Measurements from ENCODE around the gene KRTAP5-2.
A peak's percentile ranks its signal among the peaks of the same experiment; 100 is the strongest.
"Not testable (repeated sequence)": the region's sequence is repeated elsewhere in the genome, so short reads cannot be mapped to it uniquely, and the experiment has no call there.

KRTAP5-2 gene

GRCh38 chr11:1589996-1590395 lies 8.1 kb downstream of the KRTAP5-2 start:
- DNase-seq (ENCODE audit: low read depth in 2 of 2), result no peak

- DNase-seq (ENCODE audit: low read depth in 2 of 2), result not testable (repeated sequence)
Measured at GRCh38 chr11:1589191-1589963, 8.7 kb downstream of the KRTAP5-2 start.

- no peak for DNase-seq (ENCODE audit: low read depth in 2 of 2)
Measured at GRCh38 chr11:1586699-1587098, 11.4 kb downstream of the KRTAP5-2 start.

- not testable (repeated sequence) for DNase-seq (ENCODE audit: low read depth in 2 of 2)
Measured at GRCh38 chr11:1584661-1585370, 13.3 kb downstream of the KRTAP5-2 start, which contains the start of gene KRTAP5-1. Gene KRTAP5-1 (minus strand): TSS chr11:1585283. CDS start chr11:1585249, 34 bp downstream.

GRCh38 chr11:1582909-1583308 lies 15.2 kb downstream of the KRTAP5-2 start:
- DNase-seq (ENCODE audit: low read depth in 2 of 2), result not testable (repeated sequence)

- DNase-seq (ENCODE audit: low read depth in 2 of 2), result no peak
Measured at GRCh38 chr11:1581976-1582375, 16.1 kb downstream of the KRTAP5-2 start.

GRCh38 chr11:1576825-1577224 lies 21.3 kb downstream of the KRTAP5-2 start:
- no peak for DNase-seq (ENCODE audit: low read depth in 2 of 2)

- not testable (repeated sequence) for DNase-seq (ENCODE audit: low read depth in 2 of 2)
Measured at GRCh38 chr11:1575756-1576155, 22.3 kb downstream of the KRTAP5-2 start.

- no peak for DNase-seq (ENCODE audit: low read depth in 2 of 2)
Measured at GRCh38 chr11:1574933-1575242, 23.2 kb downstream of the KRTAP5-2 start.

- DNase-seq (ENCODE audit: low read depth in 2 of 2), result peak; percentile 24 to 37
Measured at GRCh38 chr11:1574238-1574932, 23.7 kb downstream of the KRTAP5-2 start.

- DNase-seq (ENCODE audit: low read depth in 2 of 2), result no peak
Measured at GRCh38 chr11:1573903-1574237, 24.2 kb downstream of the KRTAP5-2 start.

- DNase-seq (ENCODE audit: low read depth in 2 of 2), result no peak
Measured at GRCh38 chr11:1573077-1573902, 24.8 kb downstream of the KRTAP5-2 start.

- peak; percentile 86 to 93 for DNase-seq (ENCODE audit: low read depth in 2 of 2)
Measured at GRCh38 chr11:1572197-1573076, 25.7 kb downstream of the KRTAP5-2 start, which contains the start of gene DUSP8. Gene DUSP8 (minus strand): TSS chr11:1572271. CDS start chr11:1565826, 6,445 bp downstream.

- no peak for DNase-seq (ENCODE audit: low read depth in 2 of 2)
Measured at GRCh38 chr11:1571760-1572196, 26.3 kb downstream of the KRTAP5-2 start.

GRCh38 chr11:1570896-1571759 lies 27.0 kb downstream of the KRTAP5-2 start:
- DNase-seq (ENCODE audit: low read depth in 2 of 2), result no peak

- DNase-seq (ENCODE audit: low read depth in 2 of 2), result no peak
Measured at GRCh38 chr11:1570531-1570895, 27.6 kb downstream of the KRTAP5-2 start.

- DNase-seq (ENCODE audit: low read depth in 2 of 2), result no peak
Measured at GRCh38 chr11:1570001-1570453, 28.1 kb downstream of the KRTAP5-2 start.

- DNase-seq (ENCODE audit: low read depth in 2 of 2), result no peak
Measured at GRCh38 chr11:1569251-1569780, 28.8 kb downstream of the KRTAP5-2 start.

- DNase-seq (ENCODE audit: low read depth in 2 of 2), result no peak
Measured at GRCh38 chr11:1568441-1568911, 29.6 kb downstream of the KRTAP5-2 start.
